Prostate gland (tissue), 1 donor: ENCODE measurements around the gene KCNH2.

ENCODE experiments used
- POLR2A ChIP-seq: fragments of 450-650 bp; IDR thresholded peaks from one replicate; pipeline ENCODE4 v1.6.1; 2016; ENCODE audit warnings: antibody characterized with exemption, mild to moderate bottlenecking
- POLR2AphosphoS5 ChIP-seq: sonication (generic); formaldehyde crosslinking; IDR thresholded peaks from one replicate; pipeline ENCODE4 v1.6.1; 2017; ENCODE audit warnings: antibody characterized with exemption

DNA sequence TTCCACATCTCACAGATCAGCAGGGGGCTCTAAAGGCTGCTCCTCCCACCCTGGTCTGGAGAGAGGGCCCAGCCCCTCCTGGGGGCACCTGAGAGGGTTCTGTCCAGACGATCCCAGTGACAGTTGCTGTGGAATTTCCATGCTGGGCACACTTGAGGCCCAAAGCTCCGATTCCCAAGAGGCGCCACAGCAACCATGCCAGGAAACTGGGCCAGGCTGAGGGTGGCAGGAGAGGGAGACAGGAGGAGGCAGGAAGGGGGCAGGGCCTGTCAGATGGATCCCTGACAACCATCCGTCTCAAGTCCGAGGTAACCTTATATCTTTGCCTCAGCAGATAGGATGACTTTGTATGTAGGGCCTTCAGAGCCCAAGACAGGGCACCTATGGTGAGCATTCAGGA, 8.4 kb upstream of the KCNH2 start:
- TF ChIP-seq POLR2A (no peak), POLR2AphosphoS5 (no peak)
